ENCODE results near the gene E2F6.

Gene E2F6

GRCh38 chr2:11396467-11397445 lies 69.2 kb downstream of the E2F6 start:
- Histone ChIP-seq H3K79me2 (no peaks in the 10 kb centered on the region), H3K27ac (no peak overlapping the region), H3K9ac (no peak overlapping the region), H3K4me1 (no peaks in the 10 kb centered on the region), H2AFZ (no peak overlapping the region), H3K4me2 (ENCODE audit: low read length) (no peak overlapping the region), H3K9me3 (ENCODE audit: control insufficient read depth, low read length) (no peaks in the 10 kb centered on the region), H3K27me3 (ENCODE audit: control insufficient read depth, insufficient read depth, low read length) (no peaks in the 10 kb centered on the region), H3K36me3 (ENCODE audit: control insufficient read depth, insufficient read depth, low read length) (no peaks in the 10 kb centered on the region), H3K4me3 (ENCODE audit: low read depth, low read length) (no peak overlapping the region)
- TF ChIP-seq CTCF (IDR thresholded peaks at IDR 0.05) = no peak

GRCh38 chr2:11396021-11396420 lies 69.9 kb downstream of the E2F6 start:
- Histone ChIP-seq H2AFZ (no peak overlapping the region), H3K27ac (no peak overlapping the region), H3K4me1 (no peaks in the 10 kb centered on the region), H3K79me2 (no peaks in the 10 kb centered on the region), H3K9ac (no peak overlapping the region), H3K9me3 (ENCODE audit: control insufficient read depth, low read length) (no peaks in the 10 kb centered on the region), H3K4me2 (ENCODE audit: low read length) (no peak overlapping the region), H3K27me3 (ENCODE audit: control insufficient read depth, insufficient read depth, low read length) (no peaks in the 10 kb centered on the region), H3K4me3 (ENCODE audit: low read depth, low read length) (no peak overlapping the region), H3K36me3 (ENCODE audit: control insufficient read depth, insufficient read depth, low read length) (no peaks in the 10 kb centered on the region)
- TF ChIP-seq CTCF (IDR thresholded peaks at IDR 0.05) = no peak

- H3K4me3 ChIP-seq (ENCODE audit: low read depth, low read length) = no peak overlapping the region
- H3K27ac ChIP-seq = no peak overlapping the region
- H3K36me3 ChIP-seq (ENCODE audit: control insufficient read depth, insufficient read depth, low read length) = no peaks in the 10 kb centered on the region
- no peaks in the 10 kb centered on the region for H3K79me2 ChIP-seq
- TF ChIP-seq CTCF (IDR thresholded peaks at IDR 0.05) = no peak
- H3K27me3 ChIP-seq (ENCODE audit: control insufficient read depth, insufficient read depth, low read length) = no peaks in the 10 kb centered on the region
- no peaks in the 10 kb centered on the region for H3K4me1 ChIP-seq
- H2AFZ ChIP-seq = no peak overlapping the region
- H3K9me3 ChIP-seq (ENCODE audit: control insufficient read depth, low read length) = no peaks in the 10 kb centered on the region
- H3K9ac ChIP-seq = no peak overlapping the region
- H3K4me2 ChIP-seq (ENCODE audit: low read length) = no peak overlapping the region
These were observed 70.6 kb downstream of the E2F6 start for GRCh38 chr2:11395389-11395788.
